Astrocyte of the spinal cord (primary cell): ENCODE data around the gene ATAD2B.

Experiments used
- DNase-seq: peaks from one replicate; pipeline ENCODE4 v3.0.0; 2011; ENCODE audit warnings: low read depth, low spot score
- H3K4me3 ChIP-seq: 2 replicates; pipeline ENCODE4 v1.5.1; 2011; ENCODE audit warnings: low read depth, mild to moderate bottlenecking, low read length, moderate library complexity
- CTCF ChIP-seq: IDR thresholded peaks from 2 replicates; pipeline ENCODE4 v1.5.1; 2012; ENCODE audit warnings: low read depth, mild to moderate bottlenecking, low read length, inconsistent platforms
- in situ Hi-C: cut with HindIII; loops from 2 replicates; pipeline ENCODE4 v1.10.0; 2017; ENCODE audit warnings: low sequenced_read_pairs

ATAD2B gene

GRCh38 chr2:23772684-23773083 lies 154.2 kb downstream of the ATAD2B start:
- in situ Hi-C loops, result no loop called here
- DNase-seq, result no peak
- TF ChIP-seq CTCF, result no peak
- no peak overlapping the region for H3K4me3 ChIP-seq

GRCh38 chr2:23772056-23772455 lies 154.9 kb downstream of the ATAD2B start:
- in situ Hi-C loops, result no loop called here
- no peak for DNase-seq
- TF ChIP-seq CTCF, result no peak
- H3K4me3 ChIP-seq, result no peak overlapping the region

GRCh38 chr2:23769364-23769763 lies 157.6 kb downstream of the ATAD2B start:
- no peak for TF ChIP-seq CTCF
- no peak overlapping the region for H3K4me3 ChIP-seq
- in situ Hi-C loops, result no loop called here
- DNase-seq, result no peak

- in situ Hi-C loops, result no loop called here
- DNase-seq, result peak; percentile 4
- no peak overlapping the region for H3K4me3 ChIP-seq
- TF ChIP-seq CTCF, result no peak
Observed at GRCh38 chr2:23767876-23768621, 158.9 kb downstream of the ATAD2B start.

- in situ Hi-C loops, result no loop called here
- DNase-seq, result no peak
- TF ChIP-seq CTCF, result no peak
- no peak overlapping the region for H3K4me3 ChIP-seq
Observed at GRCh38 chr2:23762141-23762540, 164.8 kb downstream of the ATAD2B start.

GRCh38 chr2:23761638-23762037 lies 165.3 kb downstream of the ATAD2B start:
- no peak overlapping the region for H3K4me3 ChIP-seq
- DNase-seq, result no peak
- in situ Hi-C loops, result no loop called here
- no peak for TF ChIP-seq CTCF

- peak; percentile 13 for TF ChIP-seq CTCF
- no peak overlapping the region for H3K4me3 ChIP-seq
- in situ Hi-C loops, result no loop called here
- DNase-seq, result peak; percentile 79
Observed at GRCh38 chr2:23760736-23761135, 166.2 kb downstream of the ATAD2B start.
